ENCODE measurements around the gene RCAN3.
A peak's percentile ranks its signal among the peaks of the same experiment; 100 is the strongest.
"Not testable (repeated sequence)": the region's sequence is repeated elsewhere in the genome, so short reads cannot be mapped to it uniquely, and the experiment has no call there.

Gene RCAN3

DNA sequence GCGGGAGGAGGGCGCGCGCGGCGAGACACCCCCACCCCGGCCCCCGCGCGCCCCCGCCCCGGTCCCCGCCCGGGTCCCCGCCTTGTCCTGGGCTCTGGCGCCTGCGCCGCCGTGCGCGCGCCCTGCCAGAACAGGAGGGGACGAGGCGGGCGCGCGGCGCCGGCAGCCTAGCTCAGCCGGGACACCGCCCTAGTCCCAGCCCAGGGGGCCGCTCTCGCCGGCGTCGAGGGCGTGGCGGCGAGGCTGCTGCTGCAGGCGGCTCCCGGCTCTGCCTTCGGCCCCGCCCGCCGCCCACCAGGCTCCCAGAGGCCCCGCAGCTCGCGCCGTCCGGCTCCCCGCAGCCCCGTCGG is at the start of gene RCAN3:
RCAN3 (plus strand) TSS at position 128 of the 350 bp plus-strand sequence. CDS start 11,537 bp downstream, outside the sequence.
- peak within 1 kb of the TSS; percentile 89 for H3K4me3 Mint-ChIP-seq
- no peaks in the 10 kb centered on the region for H3K27me3 Mint-ChIP-seq (ENCODE audit: low read depth)
- H3K4me1 Mint-ChIP-seq (ENCODE audit: low read depth) = peaks cover 55% of the 10 kb centered on the region
- peak within 1 kb of the TSS; percentile 92 for H3K27ac Mint-ChIP-seq
- H3K36me3 Mint-ChIP-seq (ENCODE audit: low read depth) = peaks cover 16% of the 10 kb centered on the region
- DNase-seq (ENCODE audit: low spot score) = peak; percentile 93
- no peaks in the 10 kb centered on the region for H3K9me3 Mint-ChIP-seq

GRCh38 chr1:24452922-24453485 is 49.6 kb upstream of the RCAN3 start:
- Mint-ChIP-seq H3K27ac (no peak overlapping the region), H3K36me3 (ENCODE audit: low read depth) (peaks cover 42% of the 10 kb centered on the region)

GRCh38 chr1:24454673-24455072 is 48.0 kb upstream of the RCAN3 start:
- no peak overlapping the region for H3K4me3 Mint-ChIP-seq
- no peaks in the 10 kb centered on the region for H3K9me3 Mint-ChIP-seq
- H3K27me3 Mint-ChIP-seq (ENCODE audit: low read depth) = no peaks in the 10 kb centered on the region
- H3K4me1 Mint-ChIP-seq (ENCODE audit: low read depth) = no peaks in the 10 kb centered on the region
- no peak overlapping the region for H3K27ac Mint-ChIP-seq
- no peak for DNase-seq (ENCODE audit: low spot score)
- peaks cover 50% of the 10 kb centered on the region for H3K36me3 Mint-ChIP-seq (ENCODE audit: low read depth)

More at GRCh38 chr1:24452922-24453485, 49.6 kb upstream of the RCAN3 start:
- H3K9me3 Mint-ChIP-seq = no peaks in the 10 kb centered on the region
- H3K4me1 Mint-ChIP-seq (ENCODE audit: low read depth) = no peaks in the 10 kb centered on the region
- no peaks in the 10 kb centered on the region for H3K27me3 Mint-ChIP-seq (ENCODE audit: low read depth)
- no peak overlapping the region for H3K4me3 Mint-ChIP-seq
- DNase-seq (ENCODE audit: low spot score) = no peak

GRCh38 chr1:24455272-24455671 is 47.4 kb upstream of the RCAN3 start:
- no peaks in the 10 kb centered on the region for H3K27me3 Mint-ChIP-seq (ENCODE audit: low read depth)
- no peaks in the 10 kb centered on the region for H3K4me1 Mint-ChIP-seq (ENCODE audit: low read depth)
- no peak overlapping the region for H3K27ac Mint-ChIP-seq
- no peaks in the 10 kb centered on the region for H3K9me3 Mint-ChIP-seq
- H3K36me3 Mint-ChIP-seq (ENCODE audit: low read depth) = peaks cover 51% of the 10 kb centered on the region
- DNase-seq (ENCODE audit: low spot score) = no peak
- no peak overlapping the region for H3K4me3 Mint-ChIP-seq

- H3K36me3 Mint-ChIP-seq (ENCODE audit: low read depth) = peaks cover 63% of the 10 kb centered on the region
- H3K27me3 Mint-ChIP-seq (ENCODE audit: low read depth) = no peaks in the 10 kb centered on the region
- H3K4me1 Mint-ChIP-seq (ENCODE audit: low read depth) = no peaks in the 10 kb centered on the region
- no peak overlapping the region for H3K4me3 Mint-ChIP-seq
- H3K9me3 Mint-ChIP-seq = peaks cover 14% of the 10 kb centered on the region
- DNase-seq (ENCODE audit: low spot score) = no peak
- H3K27ac Mint-ChIP-seq = no peak overlapping the region
These were observed 44.8 kb upstream of the RCAN3 start for GRCh38 chr1:24457866-24458265.

- Mint-ChIP-seq H3K4me3 (no peak overlapping the region), H3K27me3 (ENCODE audit: low read depth) (no peaks in the 10 kb centered on the region), H3K9me3 (peaks cover 14% of the 10 kb centered on the region), H3K4me1 (ENCODE audit: low read depth) (peaks cover 6% of the 10 kb centered on the region), H3K27ac (no peak overlapping the region), H3K36me3 (ENCODE audit: low read depth) (peaks cover 62% of the 10 kb centered on the region)
- no peak for DNase-seq (ENCODE audit: low spot score)
These were observed 42.9 kb upstream of the RCAN3 start for GRCh38 chr1:24459551-24460266.

DNA sequence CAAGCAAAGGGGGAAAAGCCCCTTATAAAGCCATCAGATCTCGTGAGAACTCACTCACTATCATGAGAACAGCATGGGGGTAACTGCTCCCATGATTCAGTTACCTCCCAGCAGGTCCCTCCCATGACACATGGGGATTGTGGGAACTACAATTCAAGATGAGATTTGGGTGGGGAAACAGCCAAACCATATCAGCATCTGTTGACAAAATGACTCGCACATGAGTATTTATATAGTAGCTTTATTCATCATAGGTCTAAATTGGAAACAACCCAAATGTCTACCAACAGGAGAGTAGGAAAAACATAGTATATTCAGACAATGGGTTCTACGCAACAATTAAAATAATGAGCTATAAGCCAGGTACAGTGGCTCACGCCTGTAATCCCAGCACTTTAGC is 40.5 kb upstream of the RCAN3 start:
- not testable (repeated sequence) for H3K27me3 Mint-ChIP-seq (ENCODE audit: low read depth); H3K27ac Mint-ChIP-seq; H3K4me3 Mint-ChIP-seq; DNase-seq (ENCODE audit: low spot score)
- Mint-ChIP-seq H3K36me3 (ENCODE audit: low read depth) (peaks cover 64% of the 10 kb centered on the region), H3K4me1 (ENCODE audit: low read depth) (peaks cover 12% of the 10 kb centered on the region), H3K9me3 (peaks cover 14% of the 10 kb centered on the region)

GRCh38 chr1:24463776-24464735 is 38.6 kb upstream of the RCAN3 start:
- H3K4me1 Mint-ChIP-seq (ENCODE audit: low read depth) = peaks cover 14% of the 10 kb centered on the region
- no peak for DNase-seq (ENCODE audit: low spot score)
- peaks cover 59% of the 10 kb centered on the region for H3K36me3 Mint-ChIP-seq (ENCODE audit: low read depth)
- H3K27ac Mint-ChIP-seq = peak overlapping the region; percentile 46
- no peak overlapping the region for H3K4me3 Mint-ChIP-seq
- no peaks in the 10 kb centered on the region for H3K27me3 Mint-ChIP-seq (ENCODE audit: low read depth)
- peaks cover 14% of the 10 kb centered on the region for H3K9me3 Mint-ChIP-seq

- Mint-ChIP-seq H3K9me3 (peaks cover 14% of the 10 kb centered on the region), H3K4me3 (no peak overlapping the region), H3K27me3 (ENCODE audit: low read depth) (no peaks in the 10 kb centered on the region), H3K27ac (no peak overlapping the region), H3K4me1 (ENCODE audit: low read depth) (peaks cover 14% of the 10 kb centered on the region), H3K36me3 (ENCODE audit: low read depth) (peaks cover 56% of the 10 kb centered on the region)
- DNase-seq (ENCODE audit: low spot score) = no peak
These were observed 37.5 kb upstream of the RCAN3 start for GRCh38 chr1:24465099-24465498.

GRCh38 chr1:24465638-24466037 is 37.0 kb upstream of the RCAN3 start:
- H3K27ac Mint-ChIP-seq = no peak overlapping the region
- no peak for DNase-seq (ENCODE audit: low spot score)
- peaks cover 14% of the 10 kb centered on the region for H3K4me1 Mint-ChIP-seq (ENCODE audit: low read depth)
- H3K27me3 Mint-ChIP-seq (ENCODE audit: low read depth) = no peaks in the 10 kb centered on the region
- H3K9me3 Mint-ChIP-seq = peaks cover 11% of the 10 kb centered on the region
- peaks cover 53% of the 10 kb centered on the region for H3K36me3 Mint-ChIP-seq (ENCODE audit: low read depth)
- no peak overlapping the region for H3K4me3 Mint-ChIP-seq

GRCh38 chr1:24468685-24469316 is 33.8 kb upstream of the RCAN3 start:
- Mint-ChIP-seq H3K36me3 (ENCODE audit: low read depth) (peaks cover 35% of the 10 kb centered on the region), H3K4me3 (no peak overlapping the region), H3K4me1 (ENCODE audit: low read depth) (peaks cover 14% of the 10 kb centered on the region), H3K27me3 (ENCODE audit: low read depth) (no peaks in the 10 kb centered on the region), H3K9me3 (no peaks in the 10 kb centered on the region), H3K27ac (no peak overlapping the region)
- no peak for DNase-seq (ENCODE audit: low spot score)

DNA sequence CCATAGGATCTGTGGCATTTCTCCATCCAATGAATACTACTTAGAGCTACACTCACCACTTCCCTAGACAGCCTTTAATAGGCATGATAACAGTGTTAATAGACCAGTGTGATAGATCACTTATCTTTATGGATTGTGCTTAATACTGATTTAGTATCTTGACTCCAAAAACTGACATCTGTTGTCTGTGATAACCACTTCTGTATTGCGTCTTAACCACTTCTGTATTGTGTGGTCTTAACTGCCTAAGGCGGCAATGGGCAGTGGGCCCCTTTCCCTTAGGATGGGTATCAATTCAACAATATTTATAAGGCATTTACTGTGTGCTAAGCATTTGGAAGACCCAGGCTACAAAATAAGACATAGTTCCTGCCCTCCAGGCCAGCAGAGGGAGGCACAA is 32.0 kb upstream of the RCAN3 start:
- H3K36me3 Mint-ChIP-seq (ENCODE audit: low read depth) = peaks cover 27% of the 10 kb centered on the region
- H3K27ac Mint-ChIP-seq = no peak overlapping the region
- H3K9me3 Mint-ChIP-seq = no peaks in the 10 kb centered on the region
- H3K4me3 Mint-ChIP-seq = no peak overlapping the region
- peaks cover 4% of the 10 kb centered on the region for H3K4me1 Mint-ChIP-seq (ENCODE audit: low read depth)
- no peak for DNase-seq (ENCODE audit: low spot score)
- no peaks in the 10 kb centered on the region for H3K27me3 Mint-ChIP-seq (ENCODE audit: low read depth)

- Mint-ChIP-seq H3K4me1 (ENCODE audit: low read depth) (no peaks in the 10 kb centered on the region), H3K4me3 (no peak overlapping the region), H3K27me3 (ENCODE audit: low read depth) (no peaks in the 10 kb centered on the region), H3K27ac (no peak overlapping the region), H3K9me3 (no peaks in the 10 kb centered on the region), H3K36me3 (ENCODE audit: low read depth) (peaks cover 16% of the 10 kb centered on the region)
- no peak for DNase-seq (ENCODE audit: low spot score)
These were observed 29.9 kb upstream of the RCAN3 start for GRCh38 chr1:24472527-24473251.
